GM12865 (cell line): ENCODE results near the gene SURF1.
"Not testable (repeated sequence)": the region's sequence is repeated elsewhere in the genome, so short reads cannot be mapped to it uniquely, and the experiment has no call there.

Experiments used
- DNase-seq: peaks from one replicate; pipeline ENCODE4 v3.0.0; 2010; ENCODE audit warnings: low read depth
- H3K4me3 ChIP-seq: 2 replicates; pipeline ENCODE4 v1.5.1; 2011; ENCODE audit warnings: mild to moderate bottlenecking, low read depth, low read length, control low read depth
- CTCF ChIP-seq: IDR thresholded peaks from 2 replicates; pipeline ENCODE4 v1.5.1; 2011; ENCODE audit warnings: low read length, control low read depth, low read depth, inconsistent platforms; ENCODE audit not compliant: insufficient read depth; ENCODE audit errors: missing control alignments

The SURF1 gene

GRCh38 chr9:133383438-133383837 is 27.2 kb upstream of the SURF1 start:
- H3K4me3 ChIP-seq, result no peak overlapping the region
- DNase-seq, result no peak
- TF ChIP-seq CTCF, result no peak

- H3K4me3 ChIP-seq, result no peak overlapping the region
- TF ChIP-seq CTCF, result no peak
- no peak for DNase-seq
Measured at GRCh38 chr9:133382507-133383141, 26.3 kb upstream of the SURF1 start.

- TF ChIP-seq CTCF, result no peak
- no peak overlapping the region for H3K4me3 ChIP-seq
- no peak for DNase-seq
Measured at GRCh38 chr9:133380734-133381133, 24.4 kb upstream of the SURF1 start.

- no peak for DNase-seq
- no peak overlapping the region for H3K4me3 ChIP-seq
- no peak for TF ChIP-seq CTCF
Measured at GRCh38 chr9:133379153-133380086, 23.1 kb upstream of the SURF1 start.

- no peak overlapping the region for H3K4me3 ChIP-seq
- no peak for DNase-seq
- TF ChIP-seq CTCF, result no peak
Measured at GRCh38 chr9:133378408-133378962, 22.2 kb upstream of the SURF1 start.

GRCh38 chr9:133377721-133378216 is 21.5 kb upstream of the SURF1 start:
- no peak overlapping the region for H3K4me3 ChIP-seq
- no peak for TF ChIP-seq CTCF
- DNase-seq, result no peak

GRCh38 chr9:133377280-133377679 is 21.0 kb upstream of the SURF1 start:
- not testable (repeated sequence) for DNase-seq, H3K4me3 ChIP-seq
